Right atrium auricular region (tissue), 2 donors: ENCODE results near the gene KRT71. TPM values are rescaled to one million over a fixed set of nuclear protein-coding genes. Genes with fewer than 3 reads are reported as not detected.
A peak's percentile ranks its signal among the peaks of the same experiment; 100 is the strongest.

ENCODE experiments used
- DNase-seq: peaks from one replicate; pipeline ENCODE4 v3.0.0-alpha.2; 2019; ENCODE audit warnings: low spot score
- H3K27ac ChIP-seq, 2 donors: fragments of 200-600 bp; sonication (generic); 1 replicate in 1 of 2; 2 replicates in 1 of 2; pipeline ENCODE4 v1.5.1; 2016 to 2019
- H3K27me3 ChIP-seq, 2 donors: fragments of 200-600 bp; sonication (generic); one replicate each; pipeline versions ENCODE4 v1.5.1 to v1.6.0; 2017 to 2019
- H3K36me3 ChIP-seq: fragments of 200-600 bp; sonication (generic); one replicate; pipeline ENCODE4 v1.5.1; 2016
- H3K4me1 ChIP-seq, 2 donors: fragments of 200-600 bp; sonication (generic); one replicate each; pipeline versions ENCODE4 v1.5.1 to v1.6.0; 2017 to 2019
- H3K4me3 ChIP-seq, 2 donors: fragments of 200-600 bp; sonication (generic); 1 replicate in 1 of 2; 2 replicates in 1 of 2; pipeline ENCODE4 v1.5.1; 2017 to 2019; ENCODE audit warnings: mild to moderate bottlenecking in 1 of 2, moderate library complexity in 1 of 2
- H3K9me3 ChIP-seq, 2 donors: fragments of 200-600 bp; sonication (generic); one replicate each; pipeline ENCODE4 v1.5.1; 2019
- total RNA-seq, 2 donors: library from RNA; depleted of rRNA; stranded (reverse); fragments of >200 nt; gene quantifications; one replicate each; pipeline ENCODE4 v1.1.0, GENCODE V29; 2016
- TF ChIP-seq, protein P1 (sequence below), 2 donors: fragments of 200-600 bp; sonication (generic); IDR thresholded peaks; one replicate each; pipeline ENCODE4 v1.5.1; 2019; ENCODE audit warnings: antibody characterized with exemption in 2 of 2

KRT71 gene
- total RNA-seq, 2 donors from 2014 or later, result not detected

DNA sequence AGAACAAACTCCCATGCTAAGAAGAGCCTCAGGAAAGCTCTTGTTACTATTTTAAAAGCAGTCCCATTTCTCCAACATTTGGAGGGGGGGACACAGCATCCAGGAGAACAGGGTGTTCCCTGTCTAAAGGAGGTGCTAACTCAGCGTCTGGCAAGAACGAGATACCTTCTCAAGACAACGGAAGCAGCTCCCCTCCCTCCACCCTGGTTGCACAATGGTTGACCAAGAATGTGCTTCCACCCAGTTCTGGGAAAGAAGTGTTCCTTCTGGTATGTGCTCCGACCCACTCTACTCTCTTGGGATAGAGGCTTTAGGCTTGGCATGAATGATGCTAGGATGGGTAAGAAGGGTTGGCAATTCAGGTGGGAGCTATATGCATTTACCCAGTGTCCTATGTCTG is 58.4 kb downstream of the KRT71 start:
- no peaks in the 10 kb centered on the region for H3K9me3 ChIP-seq
- no peaks in the 10 kb centered on the region for H3K36me3 ChIP-seq
- no peak overlapping the region for H3K27ac ChIP-seq
- peak; percentile 77 for DNase-seq
- H3K27me3 ChIP-seq, result no peaks in the 10 kb centered on the region
- TF ChIP-seq, protein P1, sequence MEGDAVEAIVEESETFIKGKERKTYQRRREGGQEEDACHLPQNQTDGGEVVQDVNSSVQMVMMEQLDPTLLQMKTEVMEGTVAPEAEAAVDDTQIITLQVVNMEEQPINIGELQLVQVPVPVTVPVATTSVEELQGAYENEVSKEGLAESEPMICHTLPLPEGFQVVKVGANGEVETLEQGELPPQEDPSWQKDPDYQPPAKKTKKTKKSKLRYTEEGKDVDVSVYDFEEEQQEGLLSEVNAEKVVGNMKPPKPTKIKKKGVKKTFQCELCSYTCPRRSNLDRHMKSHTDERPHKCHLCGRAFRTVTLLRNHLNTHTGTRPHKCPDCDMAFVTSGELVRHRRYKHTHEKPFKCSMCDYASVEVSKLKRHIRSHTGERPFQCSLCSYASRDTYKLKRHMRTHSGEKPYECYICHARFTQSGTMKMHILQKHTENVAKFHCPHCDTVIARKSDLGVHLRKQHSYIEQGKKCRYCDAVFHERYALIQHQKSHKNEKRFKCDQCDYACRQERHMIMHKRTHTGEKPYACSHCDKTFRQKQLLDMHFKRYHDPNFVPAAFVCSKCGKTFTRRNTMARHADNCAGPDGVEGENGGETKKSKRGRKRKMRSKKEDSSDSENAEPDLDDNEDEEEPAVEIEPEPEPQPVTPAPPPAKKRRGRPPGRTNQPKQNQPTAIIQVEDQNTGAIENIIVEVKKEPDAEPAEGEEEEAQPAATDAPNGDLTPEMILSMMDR (IDR thresholded peaks at IDR 0.05), result no peak
- H3K4me1 ChIP-seq, result no peaks in the 10 kb centered on the region
- no peak overlapping the region for H3K4me3 ChIP-seq

DNA sequence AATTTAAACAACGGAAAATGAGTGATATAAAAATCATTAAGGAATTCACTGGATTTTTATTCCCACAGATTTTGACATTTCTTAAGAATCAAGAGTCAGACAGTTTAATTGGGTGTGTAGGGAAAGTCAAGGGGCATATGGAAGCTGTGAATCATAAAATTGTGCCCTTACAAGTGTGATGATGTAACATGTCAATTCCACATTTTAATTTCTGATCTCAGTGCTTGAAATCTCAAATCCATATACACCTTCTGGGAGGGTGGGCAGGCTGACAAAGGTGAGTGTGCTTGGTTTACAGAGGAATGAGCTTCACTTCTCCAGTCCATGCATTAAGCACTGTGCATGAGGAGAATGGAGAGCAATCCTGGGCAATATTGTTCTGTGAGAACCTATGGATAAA is 58.8 kb downstream of the KRT71 start:
- Histone ChIP-seq H3K27ac (no peak overlapping the region), H3K4me1 (no peaks in the 10 kb centered on the region), H3K4me3 (no peak overlapping the region), H3K27me3 (no peaks in the 10 kb centered on the region), H3K9me3 (no peaks in the 10 kb centered on the region), H3K36me3 (no peaks in the 10 kb centered on the region)
- no peak for DNase-seq
- TF ChIP-seq, protein P1 (IDR thresholded peaks at IDR 0.05), result no peak

Other genes with a start within 250 kb of the KRT71 start
- not detected for gene KRT83, start 231.7 kb downstream of the KRT71 start, total RNA-seq
- not detected for gene KRT85, start 185.7 kb downstream of the KRT71 start, total RNA-seq
- gene KRT84, start 167.5 kb downstream of the KRT71 start, total RNA-seq, result under 1 TPM in 1 of 2 donors, not detected in 1; 0.28 TPM
- not detected for gene KRT82, start 146.8 kb downstream of the KRT71 start, total RNA-seq
- gene KRT75, start 118.8 kb downstream of the KRT71 start, total RNA-seq, result not detected
- gene KRT6B, start 101.0 kb downstream of the KRT71 start, total RNA-seq, result not detected
- gene KRT6C, start 79.3 kb downstream of the KRT71 start, total RNA-seq, result not detected
- gene KRT6A, start 59.9 kb downstream of the KRT71 start, total RNA-seq, result 1 to 10 TPM in 1 of 2 donors, under 1 TPM in 1; 0.48 to 7.4 TPM
- 10 to 100 TPM in 1 of 2 donors, 1 to 10 TPM in 1; 1.4 to 12.1 TPM for gene KRT5, start 32.8 kb downstream of the KRT71 start, total RNA-seq
- 1 to 10 TPM in 1 of 2 donors, not detected in 1; 2.9 TPM for gene KRT74, start 20.7 kb upstream of the KRT71 start, total RNA-seq
- gene KRT72, start 48.3 kb upstream of the KRT71 start, total RNA-seq, result not detected
- gene KRT73, start 65.4 kb upstream of the KRT71 start, total RNA-seq, result not detected
- not detected for gene KRT2, start 99.1 kb upstream of the KRT71 start, total RNA-seq
- gene KRT1, start 127.3 kb upstream of the KRT71 start, total RNA-seq, result not detected
- not detected for gene KRT77, start 150.4 kb upstream of the KRT71 start, total RNA-seq
- not detected for gene KRT76, start 224.2 kb upstream of the KRT71 start, total RNA-seq
- gene KRT3, start 243.0 kb upstream of the KRT71 start, total RNA-seq, result not detected